Mesenchymal stem cell (in vitro differentiated cells and primary cell): ENCODE measurements around the gene SCN4B.

Source experiments
- DNase-seq: peaks from one replicate; pipeline ENCODE4 v3.0.0-alpha.2; 2013
- H2AFZ ChIP-seq: one replicate; pipeline ENCODE4 v1.6.1; 2013; ENCODE audit warnings: low read depth, mild to moderate bottlenecking, control low read depth, inconsistent platforms, low read length, moderate library complexity
- H2AK5ac ChIP-seq: 2 replicates; pipeline ENCODE4 v1.6.1; 2013; ENCODE audit warnings: low read length, moderate library complexity, mild to moderate bottlenecking, inconsistent platforms; ENCODE audit not compliant: severe bottlenecking
- H2BK120ac ChIP-seq: one replicate; pipeline ENCODE4 v1.6.1; 2013; ENCODE audit warnings: low read depth, mild to moderate bottlenecking, inconsistent platforms, low read length, moderate library complexity
- H2BK12ac ChIP-seq, 2 experiments: one replicate each; pipeline ENCODE4 v1.6.1; 2013; ENCODE audit warnings: inconsistent platforms in 2 of 2, low read length in 2 of 2, mild to moderate bottlenecking in 2 of 2, moderate library complexity in 2 of 2, control low read depth in 1 of 2
- H2BK15ac ChIP-seq: one replicate; pipeline ENCODE4 v1.6.1; 2013; ENCODE audit warnings: mild to moderate bottlenecking, low read depth, inconsistent platforms; ENCODE audit not compliant: poor library complexity, severe bottlenecking
- H2BK5ac ChIP-seq: 2 replicates; pipeline ENCODE4 v1.6.1; 2013; ENCODE audit warnings: low read depth, mild to moderate bottlenecking, low read length, control low read depth, inconsistent platforms; ENCODE audit not compliant: poor library complexity, severe bottlenecking
- H3K14ac ChIP-seq, 2 experiments: one replicate each; pipeline ENCODE4 v1.6.1; 2013; ENCODE audit warnings: inconsistent platforms in 2 of 2, low read length in 2 of 2, control low read depth in 1 of 2, mild to moderate bottlenecking in 1 of 2, moderate library complexity in 1 of 2
- H3K18ac ChIP-seq, 2 experiments: one replicate each; pipeline ENCODE4 v1.6.1; 2013; ENCODE audit warnings: inconsistent platforms in 2 of 2, low read length in 2 of 2, control low read depth in 1 of 2, low read depth in 1 of 2, mild to moderate bottlenecking in 1 of 2
- H3K23ac ChIP-seq, 2 experiments: one replicate each; pipeline ENCODE4 v1.6.1; 2013; ENCODE audit warnings: inconsistent platforms in 2 of 2, low read length in 2 of 2, mild to moderate bottlenecking in 2 of 2, moderate library complexity in 2 of 2, control low read depth in 1 of 2
- H3K27ac ChIP-seq: 2 replicates; pipeline ENCODE4 v1.5.1; 2013; ENCODE audit warnings: mild to moderate bottlenecking, moderate library complexity, low read length, control low read depth, inconsistent platforms; ENCODE audit not compliant: poor library complexity, severe bottlenecking
- H3K27me3 ChIP-seq, 2 experiments: 2 replicates each; pipeline versions ENCODE4 v1.6.1 to v1.7.0; 2013; ENCODE audit warnings: low read length in 2 of 2, mild to moderate bottlenecking in 2 of 2, moderate library complexity in 2 of 2, control low read depth in 1 of 2, inconsistent platforms in 1 of 2; ENCODE audit not compliant: control insufficient read depth in 1 of 2, insufficient read depth in 1 of 2
- H3K36me3 ChIP-seq, 2 experiments: 2 replicates each; pipeline versions ENCODE4 v1.6.1 to v1.7.0; 2013; ENCODE audit warnings: low read length in 2 of 2, control low read depth in 1 of 2, inconsistent platforms in 1 of 2, low read depth in 1 of 2, mild to moderate bottlenecking in 1 of 2; ENCODE audit not compliant: insufficient read depth in 2 of 2, control insufficient read depth in 1 of 2
- H3K4ac ChIP-seq, 2 experiments: one replicate each; pipeline ENCODE4 v1.6.1; 2013; ENCODE audit warnings: inconsistent platforms in 2 of 2, low read length in 2 of 2, mild to moderate bottlenecking in 2 of 2, moderate library complexity in 2 of 2, control low read depth in 1 of 2, low read depth in 1 of 2
- H3K4me1 ChIP-seq: 2 replicates; pipeline ENCODE4 v1.6.1; 2013; ENCODE audit warnings: low read depth, low read length, control low read depth; ENCODE audit not compliant: control insufficient read depth, insufficient read depth
- H3K4me2 ChIP-seq: 2 replicates; pipeline ENCODE4 v1.6.1; 2013; ENCODE audit warnings: low read length, mild to moderate bottlenecking, inconsistent platforms; ENCODE audit not compliant: poor library complexity, severe bottlenecking
- H3K4me3 ChIP-seq, 2 experiments: 2 replicates each; pipeline versions ENCODE4 v1.5.1 to v1.7.0; 2013; ENCODE audit warnings: low read length in 2 of 2, mild to moderate bottlenecking in 2 of 2, control low read depth in 1 of 2, low read depth in 1 of 2; ENCODE audit not compliant: insufficient read depth in 1 of 2
- H3K79me1 ChIP-seq: replicated peaks from 2 replicates; pipeline ENCODE4 v1.6.1; 2013; ENCODE audit warnings: mild to moderate bottlenecking, control low read depth, low read length, inconsistent platforms; ENCODE audit not compliant: poor library complexity, severe bottlenecking
- H3K9ac ChIP-seq: 2 replicates; pipeline ENCODE4 v1.7.0; 2013; ENCODE audit warnings: mild to moderate bottlenecking, low read length, moderate library complexity
- H3K9me3 ChIP-seq: 2 replicates; pipeline ENCODE4 v1.7.0; 2013; ENCODE audit warnings: mild to moderate bottlenecking, low read length; ENCODE audit not compliant: control insufficient read depth
- H4K8ac ChIP-seq: one replicate; pipeline ENCODE4 v1.6.1; 2013; ENCODE audit warnings: inconsistent platforms, mild to moderate bottlenecking, low read length, moderate library complexity
- H4K91ac ChIP-seq: one replicate; pipeline ENCODE4 v1.6.1; 2013; ENCODE audit warnings: mild to moderate bottlenecking, low read length, inconsistent platforms
- WGBS: methylation state at CpG from one replicate; pipeline ENCODE4 v1.1.7; 2013; ENCODE audit warnings: mixed read lengths; 5-methylcytosine and 5-hydroxymethylcytosine counted together

SCN4B gene

DNA sequence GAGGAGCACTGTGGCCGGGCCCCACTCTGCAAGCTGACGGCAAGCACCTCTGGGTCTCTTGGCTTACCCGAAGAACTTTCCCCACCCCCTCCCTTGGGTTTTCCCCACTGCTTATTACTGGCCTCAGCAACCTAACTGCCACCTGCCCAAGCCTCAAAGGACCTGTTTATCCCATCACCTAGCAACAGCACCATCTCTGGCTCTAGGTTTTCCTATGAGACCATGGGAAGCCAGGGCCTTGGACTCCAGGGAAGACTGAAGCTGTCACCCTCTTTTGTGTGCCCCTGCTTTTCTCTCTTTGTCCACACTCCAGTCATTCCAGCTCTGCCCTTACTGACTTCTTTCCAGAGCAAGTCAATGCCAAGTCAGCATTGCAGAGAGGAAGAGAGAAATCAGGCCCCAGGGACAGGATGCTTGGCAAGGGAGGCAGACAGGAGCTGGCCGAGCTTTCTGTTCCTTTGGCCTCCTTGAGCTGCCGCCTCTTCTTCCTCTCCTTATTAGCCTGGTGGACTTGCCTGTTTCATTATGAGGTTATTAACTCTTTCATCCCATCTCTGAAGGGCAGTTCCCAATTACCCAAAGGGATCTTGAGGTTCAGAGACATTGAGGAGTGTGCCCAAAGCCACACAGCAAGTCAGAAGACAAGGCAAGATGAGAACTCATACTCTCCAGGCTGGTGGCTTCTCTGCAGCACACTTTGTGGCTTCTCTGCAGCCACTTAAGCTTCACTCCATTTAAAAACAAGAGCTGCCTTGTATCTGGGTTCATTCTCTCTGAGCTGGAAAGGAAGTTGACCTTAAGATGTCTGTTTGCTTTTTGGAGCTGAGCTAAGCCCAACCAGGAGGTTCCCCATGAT, 65.5 kb downstream of the SCN4B start, which contains the start of gene SMIM35:
TSS of gene SMIM35 (minus strand) at position 51 of the 856 bp plus-strand sequence. CDS start 206 bp downstream, outside the sequence.
- Histone ChIP-seq H3K4me3 (no peak within 1 kb of the TSS), H2BK5ac (no peak within 1 kb of the TSS), H3K9me3 (peaks cover 44% of the 10 kb centered on the region), H3K36me3 (no peaks in the 10 kb centered on the region), H3K14ac (no peak within 1 kb of the TSS), H3K27ac (no peak within 1 kb of the TSS), H3K18ac (no peak within 1 kb of the TSS), H2AK5ac (no peak within 1 kb of the TSS), H3K9ac (no peak within 1 kb of the TSS), H3K23ac (no peak within 1 kb of the TSS), H3K4me2 (no peak within 1 kb of the TSS), H3K4ac (no peak within 1 kb of the TSS), H2AFZ (no peak within 1 kb of the TSS), H3K79me1 (no peaks in the 10 kb centered on the region), H2BK120ac (no peak within 1 kb of the TSS), H3K27me3 (peaks cover 22 to 24% of the 10 kb centered on the region in 2 experiments), H2BK15ac (no peak within 1 kb of the TSS), H4K8ac (no peak within 1 kb of the TSS), H3K4me1 (no peaks in the 10 kb centered on the region), H2BK12ac (no peak within 1 kb of the TSS), H4K91ac (no peak within 1 kb of the TSS)
- no peak for DNase-seq
- WGBS = 72% methylated on average over 5 of the region's 5 CpGs

DNA sequence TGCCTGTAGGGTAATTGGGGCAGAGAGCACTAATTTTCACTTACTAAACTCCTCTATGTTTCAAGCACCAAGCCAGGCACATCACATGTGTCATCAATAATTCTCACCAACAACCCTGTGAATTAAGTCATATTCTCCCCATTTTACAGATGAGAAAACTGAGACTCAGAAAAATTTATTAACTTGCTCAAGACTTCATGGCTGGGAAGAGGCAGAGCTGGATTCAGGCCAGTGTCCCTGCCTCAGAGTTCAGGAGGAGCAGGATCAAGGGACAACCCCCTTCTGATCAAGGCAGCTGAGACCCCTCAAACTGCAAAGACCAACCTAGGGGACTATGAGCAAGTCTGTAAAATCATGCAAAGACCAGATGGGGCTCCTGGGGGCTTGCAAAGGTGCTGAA, 68.0 kb downstream of the SCN4B start:
- Histone ChIP-seq H3K9me3 (peaks cover 34% of the 10 kb centered on the region), H4K8ac (no peak overlapping the region), H3K9ac (no peak overlapping the region), H2BK15ac (no peak overlapping the region), H2AFZ (no peak overlapping the region), H3K27ac (no peak overlapping the region), H3K4ac (no peak overlapping the region), H3K36me3 (no peaks in the 10 kb centered on the region), H2BK120ac (no peak overlapping the region), H3K4me2 (no peak overlapping the region), H2AK5ac (no peak overlapping the region), H2BK12ac (no peak overlapping the region), H4K91ac (no peak overlapping the region), H3K27me3 (peaks cover 33 to 46% of the 10 kb centered on the region in 2 experiments), H3K18ac (no peak overlapping the region), H3K23ac (no peak overlapping the region), H3K4me3 (no peak overlapping the region), H3K14ac (no peak overlapping the region), H3K79me1 (no peaks in the 10 kb centered on the region), H2BK5ac (no peak overlapping the region), H3K4me1 (no peaks in the 10 kb centered on the region)
- DNase-seq = no peak

DNA sequence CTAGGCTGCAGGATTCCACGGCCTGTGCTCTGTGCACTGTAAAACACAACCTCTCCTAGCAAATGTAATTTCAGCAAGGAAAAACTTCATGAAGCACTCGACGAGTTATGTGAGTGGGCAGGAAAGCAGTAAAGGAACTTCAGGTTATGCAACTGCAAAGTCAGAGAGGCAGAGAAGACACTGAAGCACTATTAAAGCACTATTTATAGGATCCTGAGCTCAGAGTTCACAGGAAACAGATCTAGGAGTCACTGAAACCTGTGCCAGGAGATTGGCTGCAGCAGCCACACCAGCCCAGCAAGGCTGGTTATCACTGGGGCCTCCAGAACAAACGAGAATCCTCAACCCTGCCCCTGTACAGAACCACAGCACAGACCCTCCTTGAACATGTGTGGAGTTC, 68.4 kb downstream of the SCN4B start:
- H3K4me2 ChIP-seq = no peak overlapping the region
- no peak overlapping the region for H2AFZ ChIP-seq
- no peak overlapping the region for H3K14ac ChIP-seq
- H3K23ac ChIP-seq = no peak overlapping the region
- peak; percentile 9 for DNase-seq
- H3K4ac ChIP-seq = no peak overlapping the region
- no peak overlapping the region for H3K9ac ChIP-seq
- H2BK120ac ChIP-seq = no peak overlapping the region
- 35% methylated on average over 4 of the region's 4 CpGs for WGBS
- no peak overlapping the region for H2BK12ac ChIP-seq
- no peak overlapping the region for H3K18ac ChIP-seq
- no peak overlapping the region for H2BK5ac ChIP-seq
- H3K27ac ChIP-seq = no peak overlapping the region
- H3K4me1 ChIP-seq = no peaks in the 10 kb centered on the region
- no peak overlapping the region for H3K4me3 ChIP-seq
- H3K9me3 ChIP-seq = peaks cover 31% of the 10 kb centered on the region
- H3K79me1 ChIP-seq = no peaks in the 10 kb centered on the region
- H4K8ac ChIP-seq = no peak overlapping the region
- peaks cover 36 to 50% of the 10 kb centered on the region in 2 experiments for H3K27me3 ChIP-seq
- no peak overlapping the region for H4K91ac ChIP-seq
- no peak overlapping the region for H2AK5ac ChIP-seq
- no peak overlapping the region for H2BK15ac ChIP-seq
- no peaks in the 10 kb centered on the region for H3K36me3 ChIP-seq
